ENCODE data around the gene NR1I2.

Gene NR1I2

DNA sequence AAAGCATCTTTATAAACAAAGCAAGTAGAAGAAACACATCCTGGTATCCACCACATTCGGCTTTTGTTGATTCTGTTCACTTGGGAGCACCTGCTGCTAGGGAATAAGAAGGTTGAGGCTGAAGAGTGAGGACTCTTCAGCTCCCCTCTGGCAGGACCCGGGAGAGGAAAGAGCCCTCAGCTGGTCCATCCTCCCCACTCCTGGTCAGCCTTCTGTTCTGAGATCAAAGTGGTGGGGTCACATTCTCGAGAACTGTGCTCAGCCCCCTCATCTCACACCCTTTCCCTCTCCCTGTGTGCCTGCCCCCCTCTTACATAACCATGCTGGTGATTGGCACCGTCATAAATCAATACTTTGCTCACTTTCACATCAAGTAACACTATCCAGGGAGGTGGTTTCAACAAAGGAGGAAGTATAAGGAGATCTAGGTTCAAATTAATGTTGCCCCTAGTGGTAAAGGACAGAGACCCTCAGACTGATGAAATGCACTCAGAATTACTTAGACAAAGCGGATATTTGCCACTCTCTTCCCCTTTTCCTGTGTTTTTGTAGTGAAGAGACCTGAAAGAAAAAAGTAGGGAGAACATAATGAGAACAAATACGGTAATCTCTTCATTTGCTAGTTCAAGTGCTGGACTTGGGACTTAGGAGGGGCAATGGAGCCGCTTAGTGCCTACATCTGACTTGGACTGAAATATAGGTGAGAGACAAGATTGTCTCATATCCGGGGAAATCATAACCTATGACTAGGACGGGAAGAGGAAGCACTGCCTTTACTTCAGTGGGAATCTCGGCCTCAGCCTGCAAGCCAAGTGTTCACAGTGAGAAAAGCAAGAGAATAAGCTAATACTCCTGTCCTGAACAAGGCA lies at the start of gene NR1I2:
Gene NR1I2 (plus strand): TSS at position 772 of the 869 bp plus-strand sequence.
- DNase-seq (ENCODE audit: low spot score): no peak

GRCh38 chr3:119733812-119734211 lies 48.1 kb upstream of the NR1I2 start:
- no peak for DNase-seq (ENCODE audit: low spot score)

DNA sequence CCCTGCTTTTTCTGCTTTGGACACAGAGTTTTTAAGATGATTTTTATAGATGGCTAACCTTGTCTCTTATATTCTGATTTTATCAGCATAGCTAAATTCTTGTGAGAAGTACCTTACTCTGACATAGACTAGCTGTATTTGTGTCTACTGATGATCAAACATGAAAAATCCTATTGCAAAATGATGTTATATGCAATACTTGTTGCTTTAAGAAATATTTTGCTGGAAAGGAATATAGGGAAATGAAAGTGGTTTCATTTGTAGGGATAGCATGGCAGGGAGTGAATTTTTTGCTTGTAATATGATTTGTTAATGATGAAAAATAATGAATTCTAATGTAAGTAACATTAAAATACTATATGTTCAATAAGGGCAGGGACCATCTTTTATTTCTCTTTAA lies 43.2 kb upstream of the NR1I2 start:
- no peak for DNase-seq (ENCODE audit: low spot score)

GRCh38 chr3:119741657-119742590 lies 40.0 kb upstream of the NR1I2 start:
- DNase-seq (ENCODE audit: low spot score): no peak

- DNase-seq (ENCODE audit: low spot score): no peak
Measured at GRCh38 chr3:119743921-119744320, 38.0 kb upstream of the NR1I2 start.

DNA sequence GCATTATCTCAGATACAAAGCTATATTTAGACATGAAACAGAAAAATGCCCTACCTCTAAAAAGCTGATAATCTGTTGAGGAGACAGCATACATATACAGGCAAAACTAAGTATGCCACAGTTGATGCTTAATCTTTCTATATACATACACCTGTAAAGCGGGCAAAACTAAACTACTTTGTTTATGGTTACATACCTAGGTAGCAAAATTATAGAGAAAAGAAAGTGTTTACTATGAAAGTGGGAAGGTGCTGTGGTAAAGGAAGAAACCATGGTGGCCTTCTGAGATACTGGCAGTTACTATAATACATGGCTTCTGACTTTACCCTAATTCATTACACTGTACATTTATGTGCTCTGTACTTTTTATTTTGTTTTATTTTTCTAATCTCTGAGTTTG lies 36.0 kb upstream of the NR1I2 start:
- DNase-seq (ENCODE audit: low spot score): no peak

GRCh38 chr3:119746423-119746822 lies 35.5 kb upstream of the NR1I2 start:
- no peak for DNase-seq (ENCODE audit: low spot score)

DNA sequence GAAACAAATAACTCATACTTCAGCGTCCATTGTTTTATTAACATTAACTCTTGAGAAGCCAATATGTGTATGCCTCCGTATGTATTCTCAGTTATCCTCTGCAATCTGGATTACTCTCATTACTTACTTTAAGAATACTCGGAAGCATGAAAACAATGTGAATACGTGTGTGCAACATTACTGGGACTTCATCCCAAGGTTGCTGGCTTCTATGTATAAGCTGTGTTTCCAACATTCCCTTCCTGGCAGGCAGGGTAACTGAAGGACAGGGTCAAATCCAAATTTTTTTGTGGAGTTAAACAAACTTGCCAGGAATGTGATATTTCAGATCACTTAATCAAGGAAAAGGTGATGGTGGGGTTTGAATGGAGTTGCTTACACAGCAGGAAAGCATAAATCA lies 34.5 kb upstream of the NR1I2 start:
- no peak for DNase-seq (ENCODE audit: low spot score)

DNA sequence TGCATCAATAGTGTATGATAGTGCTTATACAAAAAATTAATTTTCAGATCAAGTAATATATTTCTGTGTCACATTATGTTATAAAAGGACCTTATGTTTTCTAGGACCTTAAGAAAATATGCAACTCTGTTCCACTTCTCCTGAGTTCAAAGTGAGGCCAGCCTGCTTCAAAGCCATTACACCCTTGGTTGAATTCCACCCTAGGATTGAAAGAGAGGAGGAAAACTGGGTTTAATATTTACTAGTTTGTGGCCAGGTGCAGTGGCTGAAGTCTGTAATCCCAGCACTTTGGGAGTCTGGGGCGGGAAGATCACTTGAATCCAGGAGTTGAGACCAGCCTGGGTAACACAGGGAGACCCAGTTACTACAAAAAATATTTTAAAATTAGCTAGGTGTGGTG lies 32.9 kb upstream of the NR1I2 start:
- no peak for DNase-seq (ENCODE audit: low spot score)

DNA sequence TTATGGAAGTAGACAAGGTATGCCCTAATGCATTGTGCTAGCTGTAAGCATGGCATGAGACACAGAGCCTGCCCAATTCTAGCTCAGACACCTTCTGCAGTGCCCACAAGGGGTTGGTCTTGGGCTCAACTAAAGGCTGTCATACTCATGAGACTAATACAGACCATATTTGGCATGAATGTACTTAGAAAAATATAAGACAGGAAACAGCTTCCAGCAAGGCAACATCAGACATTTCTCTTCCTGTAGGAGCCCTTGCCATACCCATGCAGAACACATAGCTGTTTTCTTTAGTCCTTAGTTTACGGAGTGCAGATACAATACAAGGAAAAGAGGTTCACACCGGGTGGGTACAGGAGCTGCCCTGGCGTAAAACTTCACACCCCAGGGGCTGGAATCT lies 30.5 kb upstream of the NR1I2 start:
- DNase-seq (ENCODE audit: low spot score): no peak

GRCh38 chr3:119759962-119760361 lies 21.9 kb upstream of the NR1I2 start:
- no peak for DNase-seq (ENCODE audit: low spot score)

DNA sequence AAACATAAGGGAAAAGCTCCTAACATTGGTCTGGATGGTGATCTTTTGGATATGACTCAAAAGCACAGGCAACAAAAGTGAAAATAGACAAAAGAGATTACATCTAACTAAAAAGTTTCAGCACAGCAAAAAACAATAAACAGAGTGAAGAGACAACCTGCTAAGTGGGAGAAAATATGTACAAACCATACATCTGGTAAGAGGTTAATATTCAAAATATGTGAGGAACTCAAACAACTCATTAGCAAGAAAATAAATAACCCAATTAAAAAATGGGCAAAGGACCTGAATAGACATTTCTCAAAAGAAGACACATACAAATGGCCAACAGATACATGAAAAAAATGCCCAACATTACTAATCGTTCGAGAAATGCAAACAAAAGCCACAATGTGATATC lies 19.0 kb upstream of the NR1I2 start:
- no peak for DNase-seq (ENCODE audit: low spot score)

GRCh38 chr3:119763466-119763865 lies 18.4 kb upstream of the NR1I2 start:
- no peak for DNase-seq (ENCODE audit: low spot score)

DNA sequence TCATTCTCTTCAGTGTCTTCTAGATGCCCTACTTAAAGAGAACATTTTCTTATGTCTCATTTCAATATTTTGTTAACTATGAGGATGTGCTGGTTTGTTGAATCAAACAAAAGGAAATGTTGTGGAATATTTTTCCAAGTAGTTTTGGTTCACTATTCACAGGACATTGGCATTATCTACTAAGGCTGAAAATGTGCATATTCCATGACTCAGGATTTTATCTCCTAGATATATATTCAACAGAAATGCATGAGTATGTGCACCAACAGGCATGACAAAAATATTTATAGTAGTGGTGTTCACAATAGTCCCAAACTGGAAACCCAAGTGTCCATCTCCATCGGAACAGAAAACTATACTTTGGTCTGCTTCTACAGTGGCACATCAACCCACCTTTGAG lies 16.7 kb upstream of the NR1I2 start:
- DNase-seq (ENCODE audit: low spot score): no peak

GRCh38 chr3:119767936-119768601 lies 13.8 kb upstream of the NR1I2 start:
- DNase-seq (ENCODE audit: low spot score): no peak

DNA sequence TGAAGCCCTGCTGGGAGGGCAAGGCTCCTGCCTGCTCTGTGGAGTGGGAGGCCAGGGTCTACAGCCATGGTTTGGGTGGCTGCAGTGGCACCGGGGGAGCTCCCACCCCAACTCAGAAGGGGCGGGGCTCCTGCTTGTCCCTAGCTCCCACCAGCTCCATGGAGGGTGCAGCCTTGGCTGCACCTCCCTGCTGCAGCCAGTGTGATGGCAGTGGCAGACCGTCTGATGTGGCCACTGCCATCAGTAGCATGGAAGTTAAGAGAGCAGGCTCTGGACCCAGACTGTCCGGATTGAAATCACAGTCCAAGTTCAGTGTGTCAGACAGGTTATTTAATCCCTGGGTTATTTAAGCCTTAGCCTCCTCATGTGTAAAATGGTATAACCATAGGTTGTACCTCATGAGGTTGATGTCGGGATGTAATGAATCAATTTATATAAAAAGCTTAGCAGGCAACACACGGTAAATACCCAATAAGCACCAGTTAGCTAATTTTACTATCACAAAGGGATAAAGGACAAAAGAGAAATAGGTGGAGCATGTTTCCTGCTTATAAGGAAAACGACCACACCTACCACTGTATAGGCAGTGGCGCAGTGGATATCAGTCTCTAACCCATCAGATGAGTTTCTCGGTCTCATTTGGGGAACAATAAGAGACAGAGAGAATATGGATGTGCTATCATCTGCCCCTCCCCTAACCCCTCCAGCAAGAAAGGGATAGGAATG lies 13.1 kb upstream of the NR1I2 start:
- no peak for DNase-seq (ENCODE audit: low spot score)

GRCh38 chr3:119769394-119770149 lies 12.3 kb upstream of the NR1I2 start:
- DNase-seq (ENCODE audit: low spot score): no peak

- no peak for DNase-seq (ENCODE audit: low spot score)
Measured at GRCh38 chr3:119774444-119774843, 7.5 kb upstream of the NR1I2 start.

GRCh38 chr3:119776304-119776703 lies 5.6 kb upstream of the NR1I2 start:
- DNase-seq (ENCODE audit: low spot score): no peak

DNA sequence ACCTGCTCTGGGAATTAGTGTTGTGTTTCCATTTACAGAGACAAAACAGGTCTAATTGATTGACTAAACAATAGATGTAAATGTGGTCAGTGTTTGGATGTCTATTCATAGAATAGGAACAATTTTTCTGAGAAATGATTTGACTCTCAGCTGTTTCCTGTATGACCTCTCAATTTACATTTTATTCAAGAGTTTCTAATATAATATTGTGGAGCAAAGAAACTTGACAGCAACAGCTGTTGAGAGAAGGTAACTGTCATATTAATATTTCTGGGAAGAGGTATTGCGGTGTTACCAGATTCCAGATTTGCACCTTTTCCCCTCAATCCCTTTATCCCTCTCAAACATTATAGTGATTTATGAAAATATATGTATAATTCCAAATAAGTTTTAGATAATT lies 3.7 kb upstream of the NR1I2 start:
- DNase-seq (ENCODE audit: low spot score): no peak

GRCh38 chr3:119778811-119779210 lies 3.1 kb upstream of the NR1I2 start:
- DNase-seq (ENCODE audit: low spot score): no peak
